AML-193 (cell line): ENCODE results near the gene ENAH.
"Not testable (repeated sequence)": the region's sequence is repeated elsewhere in the genome, so short reads cannot be mapped to it uniquely, and the experiment has no call there.

Source experiments
- DNase-seq, 2 experiments: peaks; one replicate each; lab custom pipeline; 2025; lab: John Stamatoyannopoulos, UW

The ENAH gene

GRCh38 chr1:225674381-225674780 is 21.5 kb upstream of the ENAH start:
- no peak for DNase-seq

DNA sequence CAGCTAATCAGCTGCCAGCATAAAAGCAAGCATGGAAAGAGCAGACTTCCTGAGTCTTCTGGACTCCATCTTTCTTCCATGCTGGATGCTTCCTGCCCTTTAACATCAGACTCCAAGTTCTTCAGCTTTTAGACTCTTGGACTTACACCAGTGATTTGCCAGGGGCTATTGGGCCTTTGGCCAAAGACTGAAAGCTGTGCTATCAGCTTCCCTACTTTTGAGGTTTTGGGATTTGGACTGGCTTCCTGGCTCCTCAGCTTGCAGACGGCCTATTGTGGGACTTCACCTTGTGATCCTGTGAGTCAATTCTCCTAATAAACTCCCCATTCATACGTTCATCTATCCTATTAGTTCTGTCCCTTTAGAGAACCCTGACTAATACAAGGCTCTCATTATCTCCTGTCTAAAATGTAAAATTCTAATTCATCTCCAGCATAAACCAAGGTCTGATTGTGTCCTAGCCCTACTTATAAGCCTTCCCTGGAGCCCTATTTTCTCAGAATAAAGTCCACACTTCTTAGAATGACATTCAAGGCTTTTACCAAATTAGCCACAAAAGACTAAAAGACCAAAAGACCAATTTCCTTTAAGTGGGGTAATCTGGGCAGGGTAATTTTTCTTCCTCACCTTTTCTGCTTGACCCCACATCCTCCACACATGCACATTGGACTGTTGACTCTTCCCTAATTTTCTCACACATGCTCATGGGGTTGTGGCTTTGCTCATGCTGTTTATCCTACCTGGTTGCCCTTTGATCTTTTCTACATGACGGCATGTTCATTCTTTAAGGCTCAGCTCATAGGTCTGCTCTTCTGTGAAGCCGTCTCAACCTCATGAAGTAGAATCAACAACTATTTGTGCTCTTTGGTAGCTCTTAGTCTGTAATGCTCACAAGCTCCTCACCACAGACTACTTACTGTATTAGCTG is 18.1 kb upstream of the ENAH start:
- DNase-seq = no peak

GRCh38 chr1:225670356-225670755 is 17.4 kb upstream of the ENAH start:
- no peak for DNase-seq

- DNase-seq = no peak
Observed at GRCh38 chr1:225668222-225668621, 15.3 kb upstream of the ENAH start.

GRCh38 chr1:225667362-225667761 is 14.4 kb upstream of the ENAH start:
- no peak for DNase-seq

DNA sequence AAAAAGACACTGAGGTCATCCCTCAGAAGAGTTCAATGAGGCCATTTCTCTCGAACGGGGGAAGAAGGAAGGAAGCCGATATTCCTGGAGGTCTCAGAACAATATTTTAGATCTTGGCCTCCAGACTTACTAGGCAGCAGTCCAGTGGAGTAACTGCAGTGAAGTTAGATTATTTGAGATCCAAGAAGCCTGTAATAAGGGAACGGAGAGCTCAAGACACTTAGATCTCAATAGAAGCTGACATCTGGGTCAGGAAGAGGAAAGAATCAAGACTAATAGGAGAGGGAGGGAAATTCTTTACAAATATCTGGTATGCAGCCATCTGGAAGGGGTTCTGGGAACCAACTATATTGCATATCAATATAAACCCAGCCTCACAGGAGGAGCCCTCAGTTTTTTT is 13.6 kb upstream of the ENAH start:
- DNase-seq = no peak

DNA sequence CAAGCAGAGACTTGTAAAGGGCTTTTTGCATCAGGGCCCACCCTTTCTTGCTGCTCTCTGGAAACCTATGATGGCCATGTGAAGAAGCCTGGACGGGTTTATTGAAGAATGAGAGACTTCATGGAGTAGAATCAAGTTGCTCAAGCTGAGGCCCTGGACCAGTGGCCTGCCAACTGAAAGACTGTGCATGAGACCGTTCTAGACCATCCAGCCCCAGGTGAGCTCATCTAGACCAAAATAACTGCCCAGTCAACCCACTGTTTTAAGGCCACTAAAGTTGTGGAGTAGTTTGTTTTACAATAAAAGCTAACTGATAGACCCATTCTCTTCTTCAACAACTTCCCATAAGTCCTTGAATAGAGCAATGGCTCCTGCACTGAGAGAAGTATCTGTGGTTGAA is 11.8 kb upstream of the ENAH start:
- no peak for DNase-seq

DNA sequence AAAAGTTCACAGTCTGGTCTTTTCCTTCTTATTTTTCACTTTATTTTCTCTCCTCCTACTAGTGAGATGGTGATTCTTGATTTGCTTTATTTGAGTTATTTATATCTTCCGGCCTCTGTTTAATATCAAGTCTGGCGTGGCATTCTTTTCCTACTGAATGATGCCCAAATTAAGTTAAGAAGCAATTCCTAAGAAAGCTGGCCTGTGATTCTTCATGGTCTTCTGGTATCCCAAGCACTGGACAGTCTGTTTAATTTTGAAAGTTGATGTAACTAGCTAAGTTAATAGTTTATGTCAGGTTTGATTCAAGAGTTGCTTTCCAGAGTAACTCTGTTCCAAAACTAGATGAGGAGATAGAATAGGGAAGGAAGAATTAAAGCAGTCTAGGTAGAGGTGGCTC is 9.2 kb upstream of the ENAH start:
- no peak for DNase-seq

DNA sequence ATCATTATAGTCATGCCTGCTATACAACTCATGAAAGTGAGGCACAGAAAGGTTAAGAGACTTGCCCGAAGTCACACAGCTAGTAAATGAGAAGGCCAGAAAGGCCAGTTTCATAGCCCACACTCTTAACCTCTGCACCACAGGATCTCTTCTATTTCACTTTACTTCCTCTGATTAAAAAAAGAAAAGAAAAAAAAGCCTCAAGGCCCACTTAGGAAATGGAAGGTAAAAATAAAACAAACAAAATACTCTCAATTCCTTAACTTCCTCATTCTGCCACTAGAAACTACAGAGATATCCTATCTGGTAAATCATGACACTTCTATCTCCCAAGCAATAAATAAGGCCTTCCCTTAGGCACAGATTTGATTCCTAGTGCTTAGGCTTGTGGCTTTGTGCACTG is 7.6 kb upstream of the ENAH start:
- DNase-seq = no peak

DNA sequence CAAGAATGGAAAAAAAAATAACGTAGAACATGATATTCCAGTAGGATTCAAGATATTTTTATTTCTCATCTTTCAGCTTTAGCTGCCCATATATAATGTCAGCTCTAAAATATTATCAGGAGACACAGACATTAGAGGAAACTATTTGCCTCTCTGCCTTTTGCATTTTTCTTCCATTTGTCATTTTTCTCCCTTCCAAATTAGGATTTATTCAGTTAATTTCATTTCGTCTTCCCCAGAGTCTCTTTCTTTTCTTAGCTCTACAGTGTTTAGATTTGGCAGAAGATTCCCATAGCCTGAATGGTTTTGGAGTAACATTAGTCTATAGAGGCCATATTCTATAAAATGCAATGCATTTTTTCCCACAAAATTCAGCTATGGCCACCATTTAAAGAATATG is 5.1 kb upstream of the ENAH start:
- no peak for DNase-seq

- DNase-seq = no peak
Observed at GRCh38 chr1:225657462-225657989, 4.6 kb upstream of the ENAH start.

GRCh38 chr1:225656259-225656655 is 3.3 kb upstream of the ENAH start:
- DNase-seq = not testable (repeated sequence)

- DNase-seq = no peak
Observed at GRCh38 chr1:225655509-225656258, 2.8 kb upstream of the ENAH start.

DNA sequence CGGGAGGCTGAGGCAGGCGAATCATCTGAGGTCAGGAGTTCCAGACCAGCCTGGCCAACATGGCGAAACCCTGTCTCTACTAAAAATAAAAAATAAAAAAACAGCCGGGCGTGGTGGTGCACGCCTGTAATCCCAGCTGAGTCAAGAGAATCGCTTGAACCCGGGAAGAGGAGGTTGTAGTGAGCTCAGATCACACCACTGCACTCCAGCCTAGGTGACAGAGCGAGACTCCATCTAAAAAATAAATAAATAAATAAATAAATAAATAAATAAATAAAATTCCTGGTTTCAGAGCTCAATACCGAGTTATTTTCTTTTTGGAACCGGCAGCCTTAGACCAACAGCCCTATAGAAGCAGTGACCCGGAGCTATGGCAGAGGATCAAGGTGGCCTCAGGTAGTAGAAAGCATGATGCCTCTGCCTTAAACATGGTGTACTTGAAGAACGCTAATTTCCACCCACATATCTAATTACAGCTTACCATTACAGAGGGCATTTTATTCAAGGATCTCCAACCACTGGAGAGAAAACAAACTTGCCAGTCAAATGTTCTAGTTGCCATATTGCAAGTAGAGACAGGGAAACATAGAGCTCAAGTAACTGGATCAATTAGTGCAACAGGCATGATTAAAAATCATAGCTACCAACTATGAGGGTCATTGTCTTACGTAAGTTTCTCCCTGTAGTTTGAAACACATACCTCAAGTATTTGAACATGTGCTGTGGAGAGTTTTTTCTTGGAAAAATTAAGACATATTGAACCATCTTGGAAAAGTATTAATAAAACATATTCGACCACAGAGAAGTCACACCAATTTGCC is 2.0 kb upstream of the ENAH start:
- DNase-seq = no peak

DNA sequence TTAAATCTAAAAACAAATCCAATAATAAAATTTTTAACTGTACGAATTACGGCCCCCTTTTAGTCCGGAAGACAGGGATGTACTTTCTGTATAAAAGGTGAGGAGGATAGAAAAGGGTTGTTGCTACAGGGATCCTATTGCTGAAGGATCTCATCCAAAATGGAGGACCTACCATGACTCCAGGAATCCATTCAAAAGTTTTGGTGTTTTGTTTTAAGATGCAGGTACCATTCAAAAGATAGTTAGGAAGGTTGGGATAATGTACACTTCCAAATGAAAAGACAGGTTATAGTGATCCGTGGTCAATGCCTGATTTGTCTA is 1.3 kb upstream of the ENAH start:
- no peak for DNase-seq

- no peak for DNase-seq
Observed at GRCh38 chr1:225653463-225654276, 747 bp upstream of the ENAH start.

- no peak for DNase-seq
Observed at GRCh38 chr1:225651872-225652728, 823 bp downstream of the ENAH start.

GRCh38 chr1:225651376-225651871 is 1.5 kb downstream of the ENAH start:
- DNase-seq = no peak

- DNase-seq = no peak
Observed at GRCh38 chr1:225650179-225650578, 2.7 kb downstream of the ENAH start.

GRCh38 chr1:225645194-225645895 is 7.6 kb downstream of the ENAH start:
- no peak for DNase-seq
